MM.1S (cell line): ENCODE data around the gene KRTAP9-8.

ENCODE experiments used
- DNase-seq: peaks from one replicate; pipeline ENCODE4 v3.0.0-alpha.2; 2015
- H2AFZ ChIP-seq: fragments of 300-600 bp; sonication (generic); 2 replicates; pipeline ENCODE4 v1.6.0; 2016; ENCODE audit warnings: antibody characterized with exemption, low read length
- H3F3A ChIP-seq: fragments of 300-600 bp; sonication (generic); 2 replicates; pipeline ENCODE4 v1.6.1; 2016; ENCODE audit warnings: mild to moderate bottlenecking, antibody characterized with exemption, low read length, moderate library complexity, mixed read lengths; ENCODE audit not compliant: insufficient read depth
- H3K27ac ChIP-seq: fragments of 300-600 bp; sonication (generic); 2 replicates; pipeline ENCODE4 v1.5.1; 2016; ENCODE audit warnings: mild to moderate bottlenecking, low read length
- H3K27me3 ChIP-seq: fragments of 300-600 bp; sonication (generic); replicated peaks from 2 replicates; pipeline ENCODE4 v1.6.0; 2016; ENCODE audit warnings: low read length; ENCODE audit not compliant: insufficient read depth
- H3K36me3 ChIP-seq: fragments of 300-600 bp; sonication (generic); replicated peaks from 2 replicates; pipeline ENCODE4 v1.6.1; 2016; ENCODE audit warnings: mild to moderate bottlenecking, low read length, mixed read lengths; ENCODE audit not compliant: insufficient read depth
- H3K4me1 ChIP-seq: fragments of 300-600 bp; sonication (generic); 2 replicates; pipeline ENCODE4 v1.6.1; 2016; ENCODE audit warnings: low read length, mixed read lengths
- H3K4me2 ChIP-seq: fragments of 300-600 bp; sonication (generic); 2 replicates; pipeline ENCODE4 v1.6.0; 2016; ENCODE audit warnings: low read depth, low read length
- H3K4me3 ChIP-seq: fragments of 300-600 bp; sonication (generic); 2 replicates; pipeline ENCODE4 v1.5.1; 2016; ENCODE audit warnings: low read length, mixed read lengths
- H3K79me2 ChIP-seq: fragments of 300-600 bp; sonication (generic); 2 replicates; pipeline ENCODE4 v1.6.1; 2016; ENCODE audit warnings: mixed run types, low read length, mixed read lengths
- H3K9ac ChIP-seq: fragments of 300-600 bp; sonication (generic); 2 replicates; pipeline ENCODE4 v1.6.1; 2016; ENCODE audit warnings: low read length, mixed read lengths
- H3K9me2 ChIP-seq: fragments of 300-600 bp; sonication (generic); replicated peaks from 2 replicates; pipeline ENCODE4 v1.6.1; 2016; ENCODE audit warnings: mild to moderate bottlenecking, low read length, mixed read lengths; ENCODE audit not compliant: insufficient read depth
- H3K9me3 ChIP-seq: fragments of 300-600 bp; sonication (generic); replicated peaks from 2 replicates; pipeline ENCODE4 v1.6.1; 2016; ENCODE audit warnings: mild to moderate bottlenecking, low read length, mixed read lengths; ENCODE audit not compliant: insufficient read depth
- H4K20me1 ChIP-seq: fragments of 300-600 bp; sonication (generic); 2 replicates; pipeline ENCODE4 v1.6.1; 2016; ENCODE audit warnings: mild to moderate bottlenecking, low read length, moderate library complexity, mixed read lengths; ENCODE audit not compliant: insufficient read depth
- CTCF ChIP-seq: fragments of 300-600 bp; sonication (generic); IDR thresholded peaks from 2 replicates; pipeline ENCODE4 v1.5.1; 2016; ENCODE audit warnings: antibody characterized with exemption, low read length, mixed read lengths
- EZH2 ChIP-seq: fragments of 300-600 bp; sonication (generic); optimal IDR thresholded peaks from 2 replicates; pipeline ENCODE3; 2017; ENCODE audit warnings: low read depth, mild to moderate bottlenecking, antibody characterized with exemption, low read length, mixed read lengths
- EZH2phosphoT487 ChIP-seq: fragments of 300-600 bp; sonication (generic); IDR thresholded peaks from 2 replicates; pipeline ENCODE4 v1.6.1; 2018; ENCODE audit warnings: antibody characterized with exemption, low read length

The KRTAP9-8 gene

GRCh38 chr17:41199421-41200078 is 38.2 kb upstream of the KRTAP9-8 start:
- no peak overlapping the region for H2AFZ ChIP-seq
- no peaks in the 10 kb centered on the region for H3K9me2 ChIP-seq
- no peaks in the 10 kb centered on the region for H4K20me1 ChIP-seq
- no peaks in the 10 kb centered on the region for H3F3A ChIP-seq
- 0 out of 2 replicates have a peak, but pooled peaks cover 3% of the 10 kb centered on the region for H3K4me1 ChIP-seq
- H3K4me3 ChIP-seq = no peak overlapping the region
- DNase-seq = no peak
- TF ChIP-seq EZH2 = no peak
- no peak for TF ChIP-seq CTCF
- no peak for TF ChIP-seq EZH2phosphoT487
- no peak overlapping the region for H3K4me2 ChIP-seq
- H3K27me3 ChIP-seq = peaks cover 37% of the 10 kb centered on the region
- no peak overlapping the region for H3K27ac ChIP-seq
- H3K9me3 ChIP-seq = no peaks in the 10 kb centered on the region
- no peak overlapping the region for H3K9ac ChIP-seq
- no peaks in the 10 kb centered on the region for H3K79me2 ChIP-seq
- H3K36me3 ChIP-seq = no peaks in the 10 kb centered on the region

GRCh38 chr17:41211845-41212466 is 25.8 kb upstream of the KRTAP9-8 start:
- H3K27me3 ChIP-seq = no peaks in the 10 kb centered on the region; the same call in 1 of the 2 replicates
- H3K9ac ChIP-seq = no peak overlapping the region
- no peaks in the 10 kb centered on the region for H3K9me3 ChIP-seq
- no peaks in the 10 kb centered on the region for H4K20me1 ChIP-seq
- no peaks in the 10 kb centered on the region for H3K36me3 ChIP-seq
- peak; percentile 87 for DNase-seq
- no peaks in the 10 kb centered on the region for H3K79me2 ChIP-seq
- peaks cover 20% of the 10 kb centered on the region for H3K4me1 ChIP-seq
- no peak for TF ChIP-seq CTCF
- H3K27ac ChIP-seq = peak overlapping the region; percentile 30; the same call in 1 of the 2 replicates
- no peaks in the 10 kb centered on the region for H3K9me2 ChIP-seq
- no peak overlapping the region for H3K4me3 ChIP-seq
- H3K4me2 ChIP-seq = peak overlapping the region; percentile 22; the same call in 1 of the 2 replicates
- no peak overlapping the region for H2AFZ ChIP-seq
- H3F3A ChIP-seq = peaks cover 11% of the 10 kb centered on the region; the same call in 1 of the 2 replicates

GRCh38 chr17:41212524-41213169 is 25.2 kb upstream of the KRTAP9-8 start:
- peak; percentile 37 for DNase-seq
- Histone ChIP-seq H3K9me2 (no peaks in the 10 kb centered on the region), H4K20me1 (no peaks in the 10 kb centered on the region), H3K27ac (peak overlapping the region; percentile 30; the same call in 1 of the 2 replicates), H3F3A (peaks cover 11% of the 10 kb centered on the region; the same call in 1 of the 2 replicates), H3K27me3 (no peaks in the 10 kb centered on the region; the same call in 1 of the 2 replicates), H3K9ac (no peak overlapping the region), H2AFZ (no peak overlapping the region), H3K9me3 (no peaks in the 10 kb centered on the region), H3K4me1 (peaks cover 20% of the 10 kb centered on the region), H3K36me3 (no peaks in the 10 kb centered on the region), H3K4me3 (no peak overlapping the region), H3K79me2 (no peaks in the 10 kb centered on the region), H3K4me2 (peak overlapping the region; percentile 22; the same call in 1 of the 2 replicates)
- TF ChIP-seq EZH2 (no peak), EZH2phosphoT487 (no peak), CTCF (no peak)
